K562 (cell line): ENCODE measurements around the gene PI4K2A. TPM values are rescaled to one million over a fixed set of nuclear protein-coding genes. Genes with fewer than 3 reads are reported as not detected.

ENCODE experiments used
- CREB3L1 ChIP-seq: fragments of 450-650 bp; IDR thresholded peaks from 2 replicates; pipeline ENCODE4 v1.6.1; 2014; ENCODE audit warnings: low read depth, mild to moderate bottlenecking, moderate library complexity, borderline replicate concordance
- CTCFL ChIP-seq: IDR thresholded peaks from 2 replicates; pipeline ENCODE4 v1.6.1; 2011; ENCODE audit warnings: borderline replicate concordance, low read depth, mild to moderate bottlenecking, moderate library complexity, low read length; ENCODE audit not compliant: insufficient read depth, poor library complexity, severe bottlenecking
- HSF4 ChIP-seq: fragments of 250-450 bp; sonication (Bioruptor Pico); IDR thresholded peaks from 2 replicates; pipeline ENCODE4 v2.1.2; 2022; ENCODE audit warnings: mild to moderate bottlenecking, moderate library complexity, borderline replicate concordance
- ILK ChIP-seq: fragments of 450-650 bp; IDR thresholded peaks from 2 replicates; pipeline ENCODE4 v1.6.1; 2016; ENCODE audit warnings: missing genetic modification characterization, low read depth, mild to moderate bottlenecking, missing compliant biosample characterization, moderate library complexity, borderline replicate concordance
- NBN ChIP-seq: fragments of 450-650 bp; IDR thresholded peaks from 2 replicates; pipeline ENCODE4 v1.6.1; 2016; ENCODE audit warnings: low read depth, mild to moderate bottlenecking
- NFYB ChIP-seq: IDR thresholded peaks from 2 replicates; pipeline ENCODE4 v1.6.1; 2011; ENCODE audit warnings: mild to moderate bottlenecking, moderate library complexity; ENCODE audit not compliant: insufficient read length; ENCODE audit errors: extremely low read depth
- TCFL5 ChIP-seq: fragments of 250-450 bp; sonication (Bioruptor Pico); conservative IDR thresholded peaks from 2 replicates; pipeline ENCODE4 v1.6.1; 2021; ENCODE audit warnings: mild to moderate bottlenecking, moderate library complexity, matching md5 sums
- ZBTB8A ChIP-seq: fragments of 450-650 bp; IDR thresholded peaks from 2 replicates; pipeline ENCODE4 v1.6.1; 2018; ENCODE audit warnings: mild to moderate bottlenecking, moderate library complexity; ENCODE audit not compliant: partially characterized antibody
- ZFP36 ChIP-seq: fragments of 150-350 bp; IDR thresholded peaks from 2 replicates; pipeline ENCODE4 v1.6.1; 2018; ENCODE audit warnings: low read length, low read depth; ENCODE audit not compliant: partially characterized antibody
- ZNF217 ChIP-seq: sonication (generic); formaldehyde crosslinking; IDR thresholded peaks from 2 replicates; pipeline ENCODE4 v1.8.0; 2022; ENCODE audit warnings: mild to moderate bottlenecking, missing genetic modification reagents
- ZNF551 ChIP-seq: fragments of 250-450 bp; sonication (Bioruptor Pico); IDR thresholded peaks from 2 replicates; pipeline ENCODE4 v1.5.0; 2021; ENCODE audit warnings: mild to moderate bottlenecking, moderate library complexity
- ZNF668 ChIP-seq: fragments of 250-450 bp; sonication (Bioruptor Pico); IDR thresholded peaks from 2 replicates; pipeline ENCODE4 v1.8.0; 2022; ENCODE audit warnings: mild to moderate bottlenecking, inconsistent platforms
- polyA plus RNA-seq, 8 experiments: library from polyadenylated mRNA; depleted of rRNA in 4 of 8; stranded (reverse) in 5 of 8; unstranded in 3 of 8; fragments of >200 nt; fragmentation: Nextera tagmentation in 2 of 8; fragmentation: Illumina TruSeq in 1 of 8; extraction: Ambion mirVana in 2 of 8; extraction: Trizol in 1 of 8; gene quantifications; 2 replicates each; pipeline versions ENCODE4 v1.2.1 to v1.2.3, GENCODE V29; 2011 to 2014; ENCODE audit warnings: inconsistent platforms in 1 of 8, missing spikeins in 1 of 8
- total RNA-seq, 7 experiments: library from RNA; depleted of rRNA in 6 of 7; stranded (reverse); fragments of >200 nt in 6 of 7; fragmentation: Illumina TruSeq in 2 of 7; extraction: Trizol in 2 of 7; gene quantifications; 2 replicates each; pipeline versions ENCODE4 v1.2.1 to v1.2.3, GENCODE V29; 2011 to 2021; ENCODE audit warnings: low replicate concordance in 1 of 7
- TF ChIP-seq, protein P1 (sequence below), 3 experiments: IDR thresholded peaks in 2 of 3; conservative IDR thresholded peaks in 1 of 3; 2 replicates each; pipeline ENCODE4 v1.5.1; 2011 to 2012; ENCODE audit warnings: low read length in 3 of 3, mild to moderate bottlenecking in 3 of 3, control low read depth in 2 of 3, improper control_type of control experiment in 1 of 3, inconsistent platforms in 1 of 3, low read depth in 1 of 3, mixed read lengths in 1 of 3, moderate library complexity in 1 of 3; ENCODE audit not compliant: insufficient read depth in 2 of 3
- TF ChIP-seq, protein P2 (sequence below), 2 experiments: fragments of 450-650 bp; IDR thresholded peaks; 2 replicates each; pipeline ENCODE4 v1.6.1; 2018; ENCODE audit warnings: mild to moderate bottlenecking in 2 of 2, low read depth in 1 of 2; ENCODE audit not compliant: partially characterized antibody in 2 of 2

The PI4K2A gene
- total and polyA plus RNA-seq, 9 of the 15 experiments (the other 6 are each of a cell fraction or from before 2014, with no cell fraction given): 4.4 to 28.4 (median 16.5) TPM

GRCh38 chr10:97686962-97687784, 46.7 kb downstream of the PI4K2A start, which contains the start of gene AVPI1 (continued):
- TF ChIP-seq CTCFL: no peak
- no peak for TF ChIP-seq CREB3L1
- TF ChIP-seq, protein P1, sequence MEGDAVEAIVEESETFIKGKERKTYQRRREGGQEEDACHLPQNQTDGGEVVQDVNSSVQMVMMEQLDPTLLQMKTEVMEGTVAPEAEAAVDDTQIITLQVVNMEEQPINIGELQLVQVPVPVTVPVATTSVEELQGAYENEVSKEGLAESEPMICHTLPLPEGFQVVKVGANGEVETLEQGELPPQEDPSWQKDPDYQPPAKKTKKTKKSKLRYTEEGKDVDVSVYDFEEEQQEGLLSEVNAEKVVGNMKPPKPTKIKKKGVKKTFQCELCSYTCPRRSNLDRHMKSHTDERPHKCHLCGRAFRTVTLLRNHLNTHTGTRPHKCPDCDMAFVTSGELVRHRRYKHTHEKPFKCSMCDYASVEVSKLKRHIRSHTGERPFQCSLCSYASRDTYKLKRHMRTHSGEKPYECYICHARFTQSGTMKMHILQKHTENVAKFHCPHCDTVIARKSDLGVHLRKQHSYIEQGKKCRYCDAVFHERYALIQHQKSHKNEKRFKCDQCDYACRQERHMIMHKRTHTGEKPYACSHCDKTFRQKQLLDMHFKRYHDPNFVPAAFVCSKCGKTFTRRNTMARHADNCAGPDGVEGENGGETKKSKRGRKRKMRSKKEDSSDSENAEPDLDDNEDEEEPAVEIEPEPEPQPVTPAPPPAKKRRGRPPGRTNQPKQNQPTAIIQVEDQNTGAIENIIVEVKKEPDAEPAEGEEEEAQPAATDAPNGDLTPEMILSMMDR (IDR thresholded peaks at IDR 0.05 in 2 of 3, conservative IDR thresholded peaks at IDR 0.05 in 1 of 3; ENCODE audit: insufficient read depth in 2 of 3, low read depth in 1 of 3, low read length in 3 of 3): no peak
- TF ChIP-seq HSF4 (CRISPR knock-in tag): no peak
- no peak for TF ChIP-seq ZNF217 (CRISPR knock-in tag)
- TF ChIP-seq NBN: no peak
- peak; percentile 21 for TF ChIP-seq NFYB
- TF ChIP-seq ZFP36: no peak
- no peak for TF ChIP-seq ILK
- TF ChIP-seq ZBTB8A: no peak
- TF ChIP-seq ZNF551 (CRISPR knock-in tag): no peak
- no peak for TF ChIP-seq TCFL5 (CRISPR knock-in tag)
- TF ChIP-seq, protein P2, sequence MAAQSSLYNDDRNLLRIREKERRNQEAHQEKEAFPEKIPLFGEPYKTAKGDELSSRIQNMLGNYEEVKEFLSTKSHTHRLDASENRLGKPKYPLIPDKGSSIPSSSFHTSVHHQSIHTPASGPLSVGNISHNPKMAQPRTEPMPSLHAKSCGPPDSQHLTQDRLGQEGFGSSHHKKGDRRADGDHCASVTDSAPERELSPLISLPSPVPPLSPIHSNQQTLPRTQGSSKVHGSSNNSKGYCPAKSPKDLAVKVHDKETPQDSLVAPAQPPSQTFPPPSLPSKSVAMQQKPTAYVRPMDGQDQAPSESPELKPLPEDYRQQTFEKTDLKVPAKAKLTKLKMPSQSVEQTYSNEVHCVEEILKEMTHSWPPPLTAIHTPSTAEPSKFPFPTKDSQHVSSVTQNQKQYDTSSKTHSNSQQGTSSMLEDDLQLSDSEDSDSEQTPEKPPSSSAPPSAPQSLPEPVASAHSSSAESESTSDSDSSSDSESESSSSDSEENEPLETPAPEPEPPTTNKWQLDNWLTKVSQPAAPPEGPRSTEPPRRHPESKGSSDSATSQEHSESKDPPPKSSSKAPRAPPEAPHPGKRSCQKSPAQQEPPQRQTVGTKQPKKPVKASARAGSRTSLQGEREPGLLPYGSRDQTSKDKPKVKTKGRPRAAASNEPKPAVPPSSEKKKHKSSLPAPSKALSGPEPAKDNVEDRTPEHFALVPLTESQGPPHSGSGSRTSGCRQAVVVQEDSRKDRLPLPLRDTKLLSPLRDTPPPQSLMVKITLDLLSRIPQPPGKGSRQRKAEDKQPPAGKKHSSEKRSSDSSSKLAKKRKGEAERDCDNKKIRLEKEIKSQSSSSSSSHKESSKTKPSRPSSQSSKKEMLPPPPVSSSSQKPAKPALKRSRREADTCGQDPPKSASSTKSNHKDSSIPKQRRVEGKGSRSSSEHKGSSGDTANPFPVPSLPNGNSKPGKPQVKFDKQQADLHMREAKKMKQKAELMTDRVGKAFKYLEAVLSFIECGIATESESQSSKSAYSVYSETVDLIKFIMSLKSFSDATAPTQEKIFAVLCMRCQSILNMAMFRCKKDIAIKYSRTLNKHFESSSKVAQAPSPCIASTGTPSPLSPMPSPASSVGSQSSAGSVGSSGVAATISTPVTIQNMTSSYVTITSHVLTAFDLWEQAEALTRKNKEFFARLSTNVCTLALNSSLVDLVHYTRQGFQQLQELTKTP (IDR thresholded peaks at IDR 0.05; ENCODE audit: low read depth in 1 of 2, partially characterized antibody in 2 of 2): no peak
- no peak for TF ChIP-seq ZNF668
